Activated CD8-positive, alpha-beta memory T cell treated with anti-CD3 and anti-CD28 coated beads, Interleukin-2, amount 10 ng/mL, durations not matched to agents 7 days and 5 days (primary cell): ENCODE data around the gene TBC1D22A. TPM values are rescaled to one million over a fixed set of nuclear protein-coding genes. Genes with fewer than 3 reads are reported as not detected.
"Not testable (repeated sequence)": the region's sequence is repeated elsewhere in the genome, so short reads cannot be mapped to it uniquely, and the experiment has no call there.

Source experiments
- ATAC-seq: fragments of 150-1000 bp; cut with Tn5 transposase; one replicate; pipeline ENCODE4 v1.10.0; 2021; ENCODE audit warnings: moderate library complexity
- CTCF ChIA-PET: fragments of 350-600 bp; sonication (Branson Sonifier 250); formaldehyde crosslinking; loops from one replicate; lab custom pipeline; 2021; ENCODE audit warnings: antibody characterized with exemption; lab: Charles Lee
- DNase-seq: peaks from one replicate; pipeline ENCODE4 v3.0.0-alpha.2; 2020
- H3K27ac Mint-ChIP-seq: one replicate; pipeline ENCODE4 v1.8.0; 2021; ENCODE audit warnings: mild to moderate bottlenecking, mixed read lengths
- H3K27me3 Mint-ChIP-seq: one replicate; pipeline ENCODE4 v1.8.0; 2021; ENCODE audit warnings: mixed read lengths
- H3K36me3 Mint-ChIP-seq: one replicate; pipeline ENCODE4 v1.8.0; 2021; ENCODE audit warnings: mild to moderate bottlenecking, mixed read lengths
- H3K4me1 Mint-ChIP-seq: one replicate; pipeline ENCODE4 v1.8.0; 2021; ENCODE audit warnings: mixed read lengths
- H3K4me3 Mint-ChIP-seq: one replicate; pipeline ENCODE4 v1.8.0; 2021; ENCODE audit warnings: mild to moderate bottlenecking, moderate library complexity, mixed read lengths
- H3K9me3 Mint-ChIP-seq: one replicate; pipeline ENCODE4 v1.8.0; 2022; ENCODE audit warnings: low read depth, mixed read lengths
- total RNA-seq, 2 experiments: library from RNA; stranded (reverse); gene quantifications; one replicate each; pipeline ENCODE4 v1.2.3, GENCODE V29; 2021

TBC1D22A gene
- total RNA-seq, 2 experiments from 2014 or later: 32.6 to 44.9 TPM

- Mint-ChIP-seq H3K36me3 (peaks cover 5% of the 10 kb centered on the region), H3K4me3 (no peak overlapping the region), H3K9me3 (no peaks in the 10 kb centered on the region), H3K27me3 (no peaks in the 10 kb centered on the region), H3K4me1 (peaks cover 12% of the 10 kb centered on the region), H3K27ac (no peak overlapping the region)
- ATAC-seq (no peak), DNase-seq (no peak)
- CTCF ChIA-PET: no interaction called here
These were observed 370.9 kb downstream of the TBC1D22A start for GRCh38 chr22:47133061-47133969.

DNA sequence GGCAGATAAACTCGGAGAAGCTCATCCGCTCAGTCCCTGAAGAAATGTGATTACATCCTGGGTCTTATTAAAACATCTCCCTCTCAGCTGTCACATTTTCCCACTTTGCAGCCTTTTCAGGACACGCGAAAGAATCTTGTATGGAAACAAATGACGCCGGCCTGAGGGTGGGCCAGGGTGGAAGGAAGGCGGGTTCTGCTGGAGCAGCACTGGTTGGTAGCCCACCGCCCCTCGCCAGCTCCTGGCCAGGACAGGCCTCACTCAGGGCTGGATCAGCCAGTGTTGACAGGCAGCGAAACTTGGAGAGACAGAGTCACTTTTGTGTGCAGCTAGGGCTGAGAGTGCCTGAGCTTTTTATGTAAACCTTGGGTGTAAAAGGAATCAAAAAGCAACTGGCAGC, 371.8 kb downstream of the TBC1D22A start:
- no peak overlapping the region for H3K4me3 Mint-ChIP-seq
- ATAC-seq: no peak
- peaks cover 9% of the 10 kb centered on the region for H3K4me1 Mint-ChIP-seq
- H3K9me3 Mint-ChIP-seq: no peaks in the 10 kb centered on the region
- no peak for DNase-seq
- H3K27ac Mint-ChIP-seq: no peak overlapping the region
- CTCF ChIA-PET: no interaction called here
- H3K36me3 Mint-ChIP-seq: no peaks in the 10 kb centered on the region
- H3K27me3 Mint-ChIP-seq: no peaks in the 10 kb centered on the region

- Mint-ChIP-seq H3K4me1 (peaks cover 2% of the 10 kb centered on the region), H3K36me3 (no peaks in the 10 kb centered on the region), H3K9me3 (no peaks in the 10 kb centered on the region), H3K27ac (no peak overlapping the region), H3K4me3 (no peak overlapping the region), H3K27me3 (no peaks in the 10 kb centered on the region)
- CTCF ChIA-PET: no interaction called here
- ATAC-seq: no peak
- no peak for DNase-seq
These were observed 372.9 kb downstream of the TBC1D22A start for GRCh38 chr22:47135338-47135737.

GRCh38 chr22:47136050-47136449, 373.6 kb downstream of the TBC1D22A start:
- DNase-seq (no peak), ATAC-seq (no peak)
- no peaks in the 10 kb centered on the region for H3K36me3 Mint-ChIP-seq
- no peaks in the 10 kb centered on the region for H3K4me1 Mint-ChIP-seq
- H3K4me3 Mint-ChIP-seq: no peak overlapping the region
- H3K27ac Mint-ChIP-seq: no peak overlapping the region
- no peaks in the 10 kb centered on the region for H3K27me3 Mint-ChIP-seq
- CTCF ChIA-PET: no interaction called here
- no peaks in the 10 kb centered on the region for H3K9me3 Mint-ChIP-seq

GRCh38 chr22:47136671-47137070, 374.2 kb downstream of the TBC1D22A start:
- no peaks in the 10 kb centered on the region for H3K36me3 Mint-ChIP-seq
- CTCF ChIA-PET: no interaction called here
- no peak for DNase-seq
- H3K4me1 Mint-ChIP-seq: no peaks in the 10 kb centered on the region
- no peaks in the 10 kb centered on the region for H3K27me3 Mint-ChIP-seq
- H3K9me3 Mint-ChIP-seq: no peaks in the 10 kb centered on the region
- no peak overlapping the region for H3K27ac Mint-ChIP-seq
- ATAC-seq: no peak
- H3K4me3 Mint-ChIP-seq: no peak overlapping the region

- no peaks in the 10 kb centered on the region for H3K27me3 Mint-ChIP-seq
- H3K36me3 Mint-ChIP-seq: no peaks in the 10 kb centered on the region
- CTCF ChIA-PET: no interaction called here
- H3K9me3 Mint-ChIP-seq: no peaks in the 10 kb centered on the region
- H3K27ac Mint-ChIP-seq: no peak overlapping the region
- H3K4me3 Mint-ChIP-seq: no peak overlapping the region
- ATAC-seq (no peak), DNase-seq (no peak)
- no peaks in the 10 kb centered on the region for H3K4me1 Mint-ChIP-seq
These were observed 376.8 kb downstream of the TBC1D22A start for GRCh38 chr22:47139013-47139789.

DNA sequence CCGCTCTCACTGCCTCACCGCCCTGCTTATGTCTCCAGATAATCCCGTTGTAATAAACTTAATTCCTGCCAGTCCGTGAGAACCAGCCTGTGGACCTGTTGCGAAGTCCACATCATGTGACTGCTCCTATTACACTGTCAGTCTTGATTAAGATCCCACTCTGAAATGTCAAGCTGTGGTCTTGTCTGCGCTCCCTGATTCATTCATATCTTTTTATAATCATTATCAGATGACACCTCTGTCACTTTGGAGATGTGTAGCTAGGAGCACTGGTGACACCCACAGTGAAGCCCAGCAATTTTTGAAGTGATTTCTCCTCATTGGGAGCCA, 377.3 kb downstream of the TBC1D22A start:
- Mint-ChIP-seq H3K27ac (no peak overlapping the region), H3K4me3 (no peak overlapping the region), H3K9me3 (no peaks in the 10 kb centered on the region), H3K36me3 (no peaks in the 10 kb centered on the region), H3K27me3 (no peaks in the 10 kb centered on the region), H3K4me1 (no peaks in the 10 kb centered on the region)
- DNase-seq: no peak
- ATAC-seq: no peak
- CTCF ChIA-PET: no interaction called here

DNA sequence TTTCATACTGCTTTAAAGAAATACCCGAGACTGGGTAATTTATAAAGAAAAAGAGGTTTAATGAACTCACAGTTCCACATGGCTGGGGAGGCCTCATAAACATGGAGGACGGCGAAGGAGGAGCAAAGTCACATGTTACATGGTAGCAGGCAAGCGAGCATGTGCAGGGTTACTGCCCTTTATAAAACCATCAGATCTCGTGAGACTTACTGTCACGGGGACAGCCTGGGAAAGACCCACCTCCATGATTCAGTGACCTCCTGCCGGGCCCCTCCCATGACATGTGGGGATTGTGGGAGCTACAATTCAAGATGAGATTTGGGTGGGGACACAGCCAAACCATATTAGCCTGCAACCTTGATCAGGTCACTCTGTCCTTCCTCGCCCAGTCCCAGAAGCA, 378.5 kb downstream of the TBC1D22A start:
- H3K4me3 Mint-ChIP-seq, CTCF ChIA-PET, H3K36me3 Mint-ChIP-seq, DNase-seq, H3K4me1 Mint-ChIP-seq, H3K9me3 Mint-ChIP-seq, H3K27ac Mint-ChIP-seq, ATAC-seq, H3K27me3 Mint-ChIP-seq: not testable (repeated sequence)

DNA sequence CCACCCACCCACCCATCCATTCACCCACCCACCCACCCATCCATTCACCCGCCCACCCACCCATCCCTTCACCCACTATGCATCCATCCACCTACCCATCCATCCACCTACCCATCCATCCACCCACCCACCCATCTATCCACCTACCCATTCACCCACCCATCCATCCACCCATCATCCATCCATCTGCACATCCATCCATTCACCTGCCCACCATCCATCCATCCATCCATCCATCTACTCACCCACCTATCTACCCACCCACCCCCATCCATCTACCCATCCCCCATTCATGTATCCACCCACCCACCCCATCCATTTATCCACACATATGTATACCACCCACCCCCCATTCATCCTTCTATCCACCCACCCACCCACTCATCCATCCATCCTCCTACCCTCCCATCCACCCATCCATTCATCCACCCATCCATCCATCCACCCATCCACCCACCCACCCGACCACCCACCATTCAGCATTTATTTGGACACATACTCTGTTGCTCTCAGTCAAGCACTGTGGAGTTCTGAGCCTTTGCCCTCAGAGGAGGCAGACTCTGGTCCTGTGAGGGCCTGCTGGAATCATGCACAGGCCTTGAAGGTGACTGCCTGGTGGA, 380.1 kb downstream of the TBC1D22A start:
- Mint-ChIP-seq H3K9me3 (no peaks in the 10 kb centered on the region), H3K4me3 (no peak overlapping the region), H3K27me3 (no peaks in the 10 kb centered on the region), H3K36me3 (no peaks in the 10 kb centered on the region), H3K4me1 (no peaks in the 10 kb centered on the region), H3K27ac (no peak overlapping the region)
- ATAC-seq (no peak), DNase-seq (no peak)
- CTCF ChIA-PET: no interaction called here

GRCh38 chr22:47143249-47143938, 380.9 kb downstream of the TBC1D22A start:
- H3K9me3 Mint-ChIP-seq: no peaks in the 10 kb centered on the region
- H3K27ac Mint-ChIP-seq: no peak overlapping the region
- H3K27me3 Mint-ChIP-seq: no peaks in the 10 kb centered on the region
- DNase-seq: no peak
- CTCF ChIA-PET: no interaction called here
- H3K4me3 Mint-ChIP-seq: no peak overlapping the region
- H3K4me1 Mint-ChIP-seq: no peaks in the 10 kb centered on the region
- no peak for ATAC-seq
- H3K36me3 Mint-ChIP-seq: no peaks in the 10 kb centered on the region

DNA sequence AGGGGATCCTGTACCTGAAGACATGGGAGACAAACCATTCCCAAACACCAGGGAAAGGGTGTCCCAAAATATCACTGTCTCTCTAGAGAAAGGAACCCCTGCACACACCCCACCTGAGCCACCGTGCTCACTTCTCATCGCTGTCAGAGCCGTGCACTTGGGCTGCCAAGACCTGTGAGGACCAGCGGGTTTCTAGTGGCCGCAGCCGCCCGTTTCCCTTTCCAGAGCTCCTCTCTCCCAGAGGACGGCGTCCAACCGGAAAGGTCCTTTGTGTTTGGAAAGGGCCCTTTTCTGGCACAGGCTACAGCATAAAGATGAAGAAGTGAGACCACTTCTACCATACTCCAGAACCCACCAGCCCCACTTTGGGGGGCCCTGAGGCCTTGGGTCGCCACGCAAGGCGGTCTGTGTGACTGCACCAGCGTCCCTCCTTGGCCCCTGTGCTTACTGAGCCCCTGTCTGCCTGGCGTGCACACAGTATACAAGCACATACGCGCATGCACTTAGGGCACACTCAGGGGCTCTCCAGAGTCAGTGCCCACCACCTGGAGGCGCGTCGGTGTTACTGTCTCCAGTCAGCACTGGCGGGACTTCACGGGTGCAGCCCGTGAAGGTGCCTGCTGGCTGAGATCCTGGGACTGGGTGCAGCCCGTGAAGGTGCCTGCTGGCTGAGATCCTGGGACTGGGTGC, 381.8 kb downstream of the TBC1D22A start:
- CTCF ChIA-PET: no interaction called here
- DNase-seq (no peak), ATAC-seq (no peak)
- Mint-ChIP-seq H3K4me1 (no peaks in the 10 kb centered on the region), H3K27me3 (no peaks in the 10 kb centered on the region), H3K4me3 (no peak overlapping the region), H3K9me3 (no peaks in the 10 kb centered on the region), H3K36me3 (no peaks in the 10 kb centered on the region), H3K27ac (no peak overlapping the region)

- no peaks in the 10 kb centered on the region for H3K9me3 Mint-ChIP-seq
- H3K4me1 Mint-ChIP-seq: no peaks in the 10 kb centered on the region
- no peaks in the 10 kb centered on the region for H3K27me3 Mint-ChIP-seq
- no peak overlapping the region for H3K4me3 Mint-ChIP-seq
- DNase-seq (no peak), ATAC-seq (no peak)
- CTCF ChIA-PET: no interaction called here
- no peaks in the 10 kb centered on the region for H3K36me3 Mint-ChIP-seq
- H3K27ac Mint-ChIP-seq: no peak overlapping the region
These were observed 382.5 kb downstream of the TBC1D22A start for GRCh38 chr22:47144791-47145425.
